Dedifferentiated amniotic fluid mesenchymal stem cell (primary cell): ENCODE data around the gene CALY.
"Not testable (repeated sequence)": the region's sequence is repeated elsewhere in the genome, so short reads cannot be mapped to it uniquely, and the experiment has no call there.

ENCODE experiments used
- DNase-seq: peaks from one replicate; pipeline ENCODE4 v3.0.0-alpha.2; 2016; ENCODE audit errors: extremely low spot score

CALY gene

DNA sequence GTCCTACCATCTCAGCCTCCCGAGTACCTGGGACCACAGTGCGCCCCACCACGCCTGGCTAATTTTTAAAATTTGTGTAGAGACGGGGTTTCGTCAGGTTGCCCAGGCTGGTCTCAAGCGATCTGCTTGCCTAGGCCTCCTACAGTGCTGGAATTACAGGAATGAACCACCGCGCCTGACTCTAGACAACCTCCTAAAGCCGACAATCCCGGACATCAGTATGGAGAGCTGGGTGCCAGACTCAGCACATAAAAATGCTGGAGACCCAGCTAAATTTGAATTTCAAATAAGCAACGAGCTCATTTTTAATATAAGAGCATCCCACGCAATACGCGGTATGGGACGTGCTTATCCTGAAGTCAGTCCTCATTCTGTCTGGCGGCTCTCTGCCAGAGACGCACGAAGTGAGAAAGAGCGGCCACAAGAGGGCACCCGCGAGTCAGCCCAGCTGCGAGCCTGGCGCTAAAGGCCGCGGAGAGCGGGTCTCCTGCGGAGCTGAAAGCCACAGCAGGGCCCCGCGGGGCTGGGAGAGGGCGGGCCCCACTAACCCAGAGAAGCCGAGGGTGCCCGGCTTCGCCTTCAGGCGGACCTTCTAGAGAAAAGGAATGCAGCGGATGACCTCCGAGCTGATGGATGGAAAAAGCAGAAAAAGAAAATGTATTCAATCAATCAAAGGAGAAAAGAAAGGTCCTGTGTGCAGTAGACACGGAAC lies 7.0 kb downstream of the CALY start:
- DNase-seq, result peak; percentile 77

GRCh38 chr10:133328358-133329343 lies 8.0 kb downstream of the CALY start:
- DNase-seq, result no peak

- no peak for DNase-seq
These were observed 8.9 kb downstream of the CALY start for GRCh38 chr10:133327651-133328357.

GRCh38 chr10:133326745-133327650 lies 9.7 kb downstream of the CALY start:
- no peak for DNase-seq

DNA sequence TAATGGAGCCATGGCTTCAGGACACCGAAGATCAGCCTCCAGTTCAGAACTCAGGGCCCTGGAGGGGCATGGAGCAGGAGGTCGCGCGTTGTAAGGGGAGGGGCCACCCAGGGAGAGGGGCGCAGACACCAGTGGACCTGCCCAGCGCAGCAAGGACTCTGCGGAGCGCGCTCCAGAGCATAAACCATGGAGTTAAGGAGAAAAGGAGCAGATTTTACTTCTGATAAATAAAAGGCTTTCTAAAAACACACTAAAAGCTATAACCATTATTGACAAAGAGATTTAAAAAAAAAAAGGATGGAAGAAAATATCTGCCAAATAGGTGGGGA lies 10.5 kb downstream of the CALY start:
- no peak for DNase-seq

- no peak for DNase-seq
These were observed 11.1 kb downstream of the CALY start for GRCh38 chr10:133325440-133326222.

GRCh38 chr10:133324857-133325260 lies 11.8 kb downstream of the CALY start:
- no peak for DNase-seq

GRCh38 chr10:133324198-133324792 lies 12.4 kb downstream of the CALY start:
- DNase-seq, result no peak

- DNase-seq, result not testable (repeated sequence)
These were observed 14.5 kb downstream of the CALY start for GRCh38 chr10:133322064-133322709.

DNA sequence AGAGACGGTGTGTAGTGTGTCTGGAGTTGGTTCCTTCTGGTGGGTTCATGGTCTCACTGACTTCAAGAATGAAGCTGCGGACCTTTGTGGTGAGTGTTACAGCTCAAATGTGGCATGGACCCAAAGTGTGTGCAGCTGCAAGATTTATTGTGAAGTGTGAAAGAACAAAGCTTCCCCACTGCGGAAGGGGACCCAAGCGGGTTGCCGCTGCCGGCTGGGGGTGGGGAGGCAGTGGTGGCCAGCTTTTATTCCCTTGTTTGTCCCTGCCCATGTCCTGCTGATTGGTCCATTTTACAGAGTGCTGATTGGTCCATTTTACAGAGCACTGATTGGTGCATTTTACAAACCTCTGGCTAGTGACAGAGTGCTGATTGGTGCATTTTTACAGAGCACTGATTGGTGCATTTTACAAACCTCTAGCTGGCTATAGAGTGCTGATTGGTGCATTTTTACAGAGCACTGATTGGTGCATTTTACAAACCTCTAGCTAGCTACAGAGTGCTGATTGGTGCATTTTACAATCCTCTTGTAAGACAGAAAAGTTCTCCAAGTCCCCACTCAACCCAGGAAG lies 15.8 kb downstream of the CALY start:
- DNase-seq, result not testable (repeated sequence)

DNA sequence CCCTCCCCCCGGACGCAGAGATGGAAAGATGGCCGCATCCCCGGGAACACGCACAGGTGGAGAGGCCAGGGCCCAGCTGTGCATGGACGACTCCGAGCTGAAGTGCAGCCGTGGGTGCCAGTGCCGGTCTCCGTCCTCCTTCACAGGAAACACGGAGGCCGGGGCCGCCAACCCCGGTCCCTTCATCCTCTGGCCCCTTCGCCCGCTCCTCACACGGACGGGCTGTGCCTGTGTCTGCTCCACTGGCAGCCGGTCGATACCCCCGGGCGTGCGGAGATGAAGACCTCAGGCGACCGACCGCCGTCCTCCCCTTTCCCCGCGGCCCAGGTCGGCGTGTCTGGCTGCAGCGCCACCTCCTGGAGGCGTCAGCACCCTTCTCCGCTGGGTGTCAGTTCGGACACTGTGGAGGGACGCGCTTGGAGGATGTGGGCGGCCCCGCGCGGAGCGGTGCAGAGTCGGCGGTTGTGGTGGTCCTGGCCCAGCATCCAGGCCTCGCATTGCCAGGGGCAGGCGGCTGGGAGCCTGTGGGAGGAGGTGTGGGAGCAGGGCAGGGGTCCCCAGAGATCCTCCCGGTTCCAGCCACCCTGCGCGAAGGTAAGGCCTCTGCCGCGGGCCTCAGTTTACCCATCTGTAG lies 18.1 kb downstream of the CALY start:
- no peak for DNase-seq

GRCh38 chr10:133316732-133317131 lies 20.0 kb downstream of the CALY start:
- no peak for DNase-seq

- DNase-seq, result no peak
These were observed 20.4 kb downstream of the CALY start for GRCh38 chr10:133316266-133316665.

DNA sequence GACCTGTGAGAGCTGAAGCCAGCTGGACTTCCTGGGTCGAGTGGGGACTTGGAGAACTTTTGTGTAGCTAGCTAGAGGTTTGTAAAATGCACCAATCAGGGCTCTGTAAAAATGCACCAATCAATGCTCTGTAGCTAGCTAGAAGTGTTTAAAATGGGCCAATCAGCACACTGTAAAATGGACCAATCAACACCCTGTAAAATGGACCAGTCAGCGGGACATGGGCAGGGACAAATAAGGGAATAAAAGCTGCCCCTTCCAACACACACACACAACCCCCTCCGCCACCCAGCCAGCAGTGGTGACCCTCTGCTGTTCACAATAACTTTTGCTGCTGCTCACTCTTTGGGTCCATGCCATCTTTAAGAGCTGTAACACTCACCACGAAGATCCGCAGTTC lies 20.8 kb downstream of the CALY start:
- no peak for DNase-seq

GRCh38 chr10:133314911-133315310 lies 21.8 kb downstream of the CALY start:
- DNase-seq, result no peak

- no peak for DNase-seq
These were observed 23.5 kb downstream of the CALY start for GRCh38 chr10:133313192-133313591.

DNA sequence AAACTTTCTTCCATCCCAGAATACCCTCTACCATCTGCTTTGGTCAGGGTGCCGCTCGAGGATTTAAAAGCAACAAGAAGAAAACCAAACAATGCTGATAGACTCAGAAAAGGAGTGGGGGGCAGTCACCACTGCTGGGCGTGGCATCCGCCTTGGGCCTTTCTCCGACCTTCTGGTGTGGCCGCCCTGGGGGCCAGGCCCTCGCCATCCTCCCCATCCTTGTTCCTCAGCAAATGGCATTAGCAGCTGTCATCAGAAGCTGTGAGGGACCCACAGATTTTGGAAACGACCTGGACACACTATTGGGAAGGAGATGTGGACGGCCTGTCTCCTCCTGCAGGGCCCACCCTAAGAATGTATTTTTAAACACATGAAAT lies 23.9 kb downstream of the CALY start:
- no peak for DNase-seq

- DNase-seq, result no peak
These were observed 24.5 kb downstream of the CALY start for GRCh38 chr10:133312016-133312768.
